Measurements from ENCODE around the gene ACTN1.

ACTN1 gene

GRCh38 chr14:68846466-68846865 lies 132.6 kb downstream of the ACTN1 start:
- H3K9me3 ChIP-seq (ENCODE audit: control insufficient read depth, insufficient read depth, low read depth, low read length), result no peaks in the 10 kb centered on the region
- no peak overlapping the region for H3K4me3 ChIP-seq (ENCODE audit: low read depth, low read length)
- H3K4me1 ChIP-seq (ENCODE audit: control insufficient read depth, insufficient read depth, low read length), result 0 out of 2 replicates have a peak, but pooled peaks cover 3% of the 10 kb centered on the region
- CTCF ChIA-PET, result interaction anchor here (0.6 kb wide), 1 partner anchor 19 kb away, joined by 3 read pairs; no protein-coding TSS in a partner anchor
- no peak for TF ChIP-seq ZNF37A (tag by site-specific recombination; IDR thresholded peaks at IDR 0.05)
- TF ChIP-seq, protein P1, sequence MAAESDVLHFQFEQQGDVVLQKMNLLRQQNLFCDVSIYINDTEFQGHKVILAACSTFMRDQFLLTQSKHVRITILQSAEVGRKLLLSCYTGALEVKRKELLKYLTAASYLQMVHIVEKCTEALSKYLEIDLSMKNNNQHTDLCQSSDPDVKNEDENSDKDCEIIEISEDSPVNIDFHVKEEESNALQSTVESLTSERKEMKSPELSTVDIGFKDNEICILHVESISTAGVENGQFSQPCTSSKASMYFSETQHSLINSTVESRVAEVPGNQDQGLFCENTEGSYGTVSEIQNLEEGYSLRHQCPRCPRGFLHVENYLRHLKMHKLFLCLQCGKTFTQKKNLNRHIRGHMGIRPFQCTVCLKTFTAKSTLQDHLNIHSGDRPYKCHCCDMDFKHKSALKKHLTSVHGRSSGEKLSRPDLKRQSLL (tag by site-specific recombination; IDR thresholded peaks at IDR 0.05), result no peak
- TF ChIP-seq ZNF202 (tag by site-specific recombination; IDR thresholded peaks at IDR 0.05; ENCODE audit: borderline replicate concordance), result no peak
- TF ChIP-seq ZNF558 (tag by site-specific recombination; IDR thresholded peaks at IDR 0.05), result no peak
- no peak for TF ChIP-seq ZNF623 (tag by site-specific recombination; IDR thresholded peaks at IDR 0.05)
- TF ChIP-seq ZNF791 (tag by site-specific recombination; IDR thresholded peaks at IDR 0.05), result no peak
- TF ChIP-seq ZSCAN18 (tag by site-specific recombination; IDR thresholded peaks at IDR 0.05), result no peak
- no peak for TF ChIP-seq ZNF248 (tag by site-specific recombination; IDR thresholded peaks at IDR 0.05)
- TF ChIP-seq, protein P2, sequence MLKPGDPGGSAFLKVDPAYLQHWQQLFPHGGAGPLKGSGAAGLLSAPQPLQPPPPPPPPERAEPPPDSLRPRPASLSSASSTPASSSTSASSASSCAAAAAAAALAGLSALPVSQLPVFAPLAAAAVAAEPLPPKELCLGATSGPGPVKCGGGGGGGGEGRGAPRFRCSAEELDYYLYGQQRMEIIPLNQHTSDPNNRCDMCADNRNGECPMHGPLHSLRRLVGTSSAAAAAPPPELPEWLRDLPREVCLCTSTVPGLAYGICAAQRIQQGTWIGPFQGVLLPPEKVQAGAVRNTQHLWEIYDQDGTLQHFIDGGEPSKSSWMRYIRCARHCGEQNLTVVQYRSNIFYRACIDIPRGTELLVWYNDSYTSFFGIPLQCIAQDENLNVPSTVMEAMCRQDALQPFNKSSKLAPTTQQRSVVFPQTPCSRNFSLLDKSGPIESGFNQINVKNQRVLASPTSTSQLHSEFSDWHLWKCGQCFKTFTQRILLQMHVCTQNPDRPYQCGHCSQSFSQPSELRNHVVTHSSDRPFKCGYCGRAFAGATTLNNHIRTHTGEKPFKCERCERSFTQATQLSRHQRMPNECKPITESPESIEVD (tag by site-specific recombination; IDR thresholded peaks at IDR 0.05), result no peak
- no peaks in the 10 kb centered on the region for H3K36me3 ChIP-seq (ENCODE audit: control insufficient read depth in 2 of 2, insufficient read depth in 1 of 2, low read length in 2 of 2)
- no peak overlapping the region for H3K27ac ChIP-seq (ENCODE audit: extremely low read depth, low read depth, low read length)
- POLR2A ChIA-PET, result no interaction called here

- Histone ChIP-seq H3K36me3 (ENCODE audit: control insufficient read depth in 2 of 2, insufficient read depth in 1 of 2, low read length in 2 of 2) (no peaks in the 10 kb centered on the region), H3K4me3 (ENCODE audit: low read depth, low read length) (no peak overlapping the region), H3K27ac (ENCODE audit: extremely low read depth, low read depth, low read length) (no peak overlapping the region), H3K9me3 (ENCODE audit: control insufficient read depth, insufficient read depth, low read depth, low read length) (no peaks in the 10 kb centered on the region), H3K4me1 (ENCODE audit: control insufficient read depth, insufficient read depth, low read length) (0 out of 2 replicates have a peak, but pooled peaks cover 3% of the 10 kb centered on the region)
- TF ChIP-seq ZNF266 (tag by site-specific recombination; IDR thresholded peaks at IDR 0.05; ENCODE audit: low read depth), result peak; percentile 52; the same call in 1 of the 2 replicates
- no peak for TF ChIP-seq REST (tag by site-specific recombination; IDR thresholded peaks at IDR 0.05)
- no peak for TF ChIP-seq ZNF658 (tag by site-specific recombination; IDR thresholded peaks at IDR 0.05)
- ChIA-PET CTCF (interaction anchor here (0.6 to 3.4 kb wide), 33 partner anchors 9 to 1044 kb away, joined by 3 to 45 read pairs (median 4); no protein-coding TSS in a partner anchor), POLR2A (no interaction called here)
Observed at GRCh38 chr14:68844210-68844545, 134.9 kb downstream of the ACTN1 start.

DNA sequence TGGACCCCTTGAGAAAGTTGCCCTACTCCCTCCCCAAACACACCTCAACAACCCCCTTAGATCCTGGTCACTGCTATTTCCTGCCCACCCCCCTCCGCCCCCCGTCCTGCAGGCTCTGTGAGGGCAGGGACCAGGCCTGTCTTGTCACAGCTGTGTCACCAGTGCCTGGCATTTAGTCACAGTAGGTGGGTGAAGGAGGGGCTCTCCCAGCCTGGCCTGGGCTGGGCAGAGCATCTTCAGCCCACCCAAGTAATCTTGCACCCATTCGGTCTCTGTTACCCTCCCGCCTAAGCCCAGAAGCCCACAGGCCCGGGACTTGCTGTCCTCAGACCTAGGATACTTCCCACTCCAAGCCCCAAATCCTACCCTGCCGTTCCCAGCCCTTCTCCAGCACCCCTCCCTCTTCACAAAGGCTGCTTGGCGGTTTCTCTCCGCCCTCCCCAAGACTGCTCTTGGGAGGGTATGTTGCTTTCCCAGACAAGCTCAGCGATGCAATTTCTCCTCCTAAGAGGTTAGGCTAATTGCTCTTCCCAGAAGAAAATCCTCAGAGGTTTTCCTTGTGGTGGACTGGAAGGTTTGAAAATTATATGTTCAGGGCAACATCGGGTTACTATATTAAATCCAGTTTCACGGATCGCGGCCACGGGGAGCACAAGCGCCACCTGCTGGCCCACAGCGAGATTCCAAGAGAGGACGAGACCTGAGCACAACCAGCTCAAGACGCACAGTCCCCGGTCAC lies 135.5 kb downstream of the ACTN1 start:
- H3K4me3 ChIP-seq (ENCODE audit: low read depth, low read length), result peak overlapping the region; percentile 6; the same call in 1 of the 2 replicates
- no peaks in the 10 kb centered on the region for H3K9me3 ChIP-seq (ENCODE audit: control insufficient read depth, insufficient read depth, low read depth, low read length)
- no peak overlapping the region; the same call in 1 of the 2 replicates for H3K27ac ChIP-seq (ENCODE audit: extremely low read depth, low read depth, low read length)
- no peaks in the 10 kb centered on the region for H3K36me3 ChIP-seq (ENCODE audit: control insufficient read depth in 2 of 2, insufficient read depth in 1 of 2, low read length in 2 of 2)
- 0 out of 2 replicates have a peak, but pooled peaks cover 3% of the 10 kb centered on the region for H3K4me1 ChIP-seq (ENCODE audit: control insufficient read depth, insufficient read depth, low read length)
- ChIA-PET CTCF (interaction anchor here (0.5 to 3.4 kb wide), 34 partner anchors 9 to 1043 kb away, joined by 3 to 45 read pairs (median 4); no protein-coding TSS in a partner anchor), POLR2A (no interaction called here)
- TF ChIP-seq ZNF521 (tag by site-specific recombination; IDR thresholded peaks at IDR 0.05), result no peak
- no peak for TF ChIP-seq ZNF843 (tag by site-specific recombination; IDR thresholded peaks at IDR 0.05)
- TF ChIP-seq, protein P3, sequence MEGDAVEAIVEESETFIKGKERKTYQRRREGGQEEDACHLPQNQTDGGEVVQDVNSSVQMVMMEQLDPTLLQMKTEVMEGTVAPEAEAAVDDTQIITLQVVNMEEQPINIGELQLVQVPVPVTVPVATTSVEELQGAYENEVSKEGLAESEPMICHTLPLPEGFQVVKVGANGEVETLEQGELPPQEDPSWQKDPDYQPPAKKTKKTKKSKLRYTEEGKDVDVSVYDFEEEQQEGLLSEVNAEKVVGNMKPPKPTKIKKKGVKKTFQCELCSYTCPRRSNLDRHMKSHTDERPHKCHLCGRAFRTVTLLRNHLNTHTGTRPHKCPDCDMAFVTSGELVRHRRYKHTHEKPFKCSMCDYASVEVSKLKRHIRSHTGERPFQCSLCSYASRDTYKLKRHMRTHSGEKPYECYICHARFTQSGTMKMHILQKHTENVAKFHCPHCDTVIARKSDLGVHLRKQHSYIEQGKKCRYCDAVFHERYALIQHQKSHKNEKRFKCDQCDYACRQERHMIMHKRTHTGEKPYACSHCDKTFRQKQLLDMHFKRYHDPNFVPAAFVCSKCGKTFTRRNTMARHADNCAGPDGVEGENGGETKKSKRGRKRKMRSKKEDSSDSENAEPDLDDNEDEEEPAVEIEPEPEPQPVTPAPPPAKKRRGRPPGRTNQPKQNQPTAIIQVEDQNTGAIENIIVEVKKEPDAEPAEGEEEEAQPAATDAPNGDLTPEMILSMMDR (tag by site-specific recombination; IDR thresholded peaks at IDR 0.05), result peak; percentile 74
- no peak for TF ChIP-seq REST (tag by site-specific recombination; IDR thresholded peaks at IDR 0.05)
- no peak for TF ChIP-seq KLF10 (tag by site-specific recombination; IDR thresholded peaks at IDR 0.05)
